Adrenal gland (tissue), 5 donors: Measurements from ENCODE around the gene CARM1.
"Not testable (repeated sequence)": the region's sequence is repeated elsewhere in the genome, so short reads cannot be mapped to it uniquely, and the experiment has no call there.

Source experiments
- CTCF ChIP-seq, 6 experiments: fragments of 450-650 bp in 4 of 6; fragments of 200-600 bp in 2 of 6; sonication (generic) in 1 of 6; IDR thresholded peaks; 1 replicate in 5 of 6; 2 replicates in 1 of 6; pipeline versions ENCODE4 v1.5.1 to v1.8.0; 2016 to 2021; ENCODE audit warnings: antibody characterized with exemption in 6 of 6, mild to moderate bottlenecking in 2 of 6, moderate library complexity in 1 of 6
- POLR2A ChIP-seq, 2 donors: fragments of 450-650 bp; IDR thresholded peaks; one replicate each; pipeline ENCODE4 v1.6.1; 2017; ENCODE audit warnings: antibody characterized with exemption in 2 of 2, mild to moderate bottlenecking in 2 of 2, moderate library complexity in 1 of 2
- donor health status: DM: no; HTN: no; CAD: no.

GRCh38 chr19:10877608-10878007 is 6.3 kb downstream of the CARM1 start:
- TF ChIP-seq CTCF, POLR2A (IDR thresholded peaks at IDR 0.05): not testable (repeated sequence)
